GM21390 (cell line): ENCODE data around the gene DPM3.

Experiments
- ATAC-seq: cut with Tn5 transposase; IDR thresholded peaks from one replicate; pipeline ENCODE4 v1.9.1; 2021; ENCODE audit not compliant: unreplicated experiment

The DPM3 gene

GRCh38 chr1:155103325-155103724, 37.0 kb downstream of the DPM3 start:
- ATAC-seq = no peak

GRCh38 chr1:155099331-155099730, 41.0 kb downstream of the DPM3 start:
- no peak for ATAC-seq

- no peak for ATAC-seq
Observed at GRCh38 chr1:155094622-155094948, 45.7 kb downstream of the DPM3 start.

- no peak for ATAC-seq
Observed at GRCh38 chr1:155093911-155094621, 46.3 kb downstream of the DPM3 start.

- no peak for ATAC-seq
Observed at GRCh38 chr1:155092641-155093040, 47.7 kb downstream of the DPM3 start.

GRCh38 chr1:155092131-155092530, 48.2 kb downstream of the DPM3 start:
- no peak for ATAC-seq

GRCh38 chr1:155091071-155092051, 49.0 kb downstream of the DPM3 start:
- no peak for ATAC-seq
